GM12874 (cell line): ENCODE data around the gene NPBWR2.

Experiments used
- TF ChIP-seq, protein P1 (sequence below): IDR thresholded peaks from 2 replicates; pipeline ENCODE4 v1.5.1; 2011; ENCODE audit warnings: low read depth, mild to moderate bottlenecking, control low read depth, low read length, moderate library complexity; ENCODE audit not compliant: insufficient read depth

The NPBWR2 gene

DNA sequence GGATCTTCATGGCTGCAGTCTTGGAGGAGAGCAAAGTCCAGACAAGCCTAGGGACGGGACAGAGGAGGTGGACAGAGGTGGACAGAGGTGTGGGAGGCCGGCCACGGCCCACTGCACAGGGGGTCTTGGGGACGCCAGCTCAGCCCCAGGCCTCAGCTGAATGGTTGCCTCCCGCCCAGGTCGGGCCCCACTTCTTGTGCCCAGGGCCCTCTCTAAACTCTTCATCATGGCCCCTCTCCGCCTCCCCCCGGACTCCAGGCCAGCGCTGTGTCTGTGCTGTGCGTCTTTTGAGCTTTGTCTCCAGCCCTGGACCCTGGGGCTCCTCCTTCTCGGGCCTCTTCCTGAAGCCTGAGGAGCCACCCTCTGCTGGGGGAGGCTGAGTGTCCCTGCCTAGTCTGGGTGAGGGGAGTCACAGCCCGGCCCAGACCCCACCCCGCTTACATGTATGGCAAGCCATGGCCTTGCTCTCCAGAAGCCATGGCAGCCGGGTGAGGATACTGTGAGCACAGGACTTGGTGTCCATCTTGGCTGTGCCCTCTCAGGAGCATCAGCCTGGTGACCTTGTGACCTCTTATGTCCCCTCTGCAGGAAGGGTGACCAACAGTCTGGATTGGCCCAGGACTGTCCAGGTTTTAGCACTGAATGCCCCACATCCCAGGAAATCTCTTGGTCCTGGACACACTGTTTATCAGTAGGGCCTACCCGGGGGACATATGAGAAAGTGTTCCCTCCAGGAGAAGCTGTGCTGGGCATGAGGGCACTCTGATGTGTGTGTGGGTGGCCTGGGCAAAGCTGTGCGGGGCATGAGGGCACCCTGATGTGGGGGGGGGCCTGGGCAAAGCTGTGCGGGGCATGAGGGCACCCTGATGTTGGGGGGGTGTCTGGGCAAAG is 9.4 kb upstream of the NPBWR2 start:
- TF ChIP-seq, protein P1, sequence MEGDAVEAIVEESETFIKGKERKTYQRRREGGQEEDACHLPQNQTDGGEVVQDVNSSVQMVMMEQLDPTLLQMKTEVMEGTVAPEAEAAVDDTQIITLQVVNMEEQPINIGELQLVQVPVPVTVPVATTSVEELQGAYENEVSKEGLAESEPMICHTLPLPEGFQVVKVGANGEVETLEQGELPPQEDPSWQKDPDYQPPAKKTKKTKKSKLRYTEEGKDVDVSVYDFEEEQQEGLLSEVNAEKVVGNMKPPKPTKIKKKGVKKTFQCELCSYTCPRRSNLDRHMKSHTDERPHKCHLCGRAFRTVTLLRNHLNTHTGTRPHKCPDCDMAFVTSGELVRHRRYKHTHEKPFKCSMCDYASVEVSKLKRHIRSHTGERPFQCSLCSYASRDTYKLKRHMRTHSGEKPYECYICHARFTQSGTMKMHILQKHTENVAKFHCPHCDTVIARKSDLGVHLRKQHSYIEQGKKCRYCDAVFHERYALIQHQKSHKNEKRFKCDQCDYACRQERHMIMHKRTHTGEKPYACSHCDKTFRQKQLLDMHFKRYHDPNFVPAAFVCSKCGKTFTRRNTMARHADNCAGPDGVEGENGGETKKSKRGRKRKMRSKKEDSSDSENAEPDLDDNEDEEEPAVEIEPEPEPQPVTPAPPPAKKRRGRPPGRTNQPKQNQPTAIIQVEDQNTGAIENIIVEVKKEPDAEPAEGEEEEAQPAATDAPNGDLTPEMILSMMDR, result no peak

- TF ChIP-seq, protein P1, result no peak
Observed at GRCh38 chr20:64116016-64116415, 8.7 kb upstream of the NPBWR2 start.

DNA sequence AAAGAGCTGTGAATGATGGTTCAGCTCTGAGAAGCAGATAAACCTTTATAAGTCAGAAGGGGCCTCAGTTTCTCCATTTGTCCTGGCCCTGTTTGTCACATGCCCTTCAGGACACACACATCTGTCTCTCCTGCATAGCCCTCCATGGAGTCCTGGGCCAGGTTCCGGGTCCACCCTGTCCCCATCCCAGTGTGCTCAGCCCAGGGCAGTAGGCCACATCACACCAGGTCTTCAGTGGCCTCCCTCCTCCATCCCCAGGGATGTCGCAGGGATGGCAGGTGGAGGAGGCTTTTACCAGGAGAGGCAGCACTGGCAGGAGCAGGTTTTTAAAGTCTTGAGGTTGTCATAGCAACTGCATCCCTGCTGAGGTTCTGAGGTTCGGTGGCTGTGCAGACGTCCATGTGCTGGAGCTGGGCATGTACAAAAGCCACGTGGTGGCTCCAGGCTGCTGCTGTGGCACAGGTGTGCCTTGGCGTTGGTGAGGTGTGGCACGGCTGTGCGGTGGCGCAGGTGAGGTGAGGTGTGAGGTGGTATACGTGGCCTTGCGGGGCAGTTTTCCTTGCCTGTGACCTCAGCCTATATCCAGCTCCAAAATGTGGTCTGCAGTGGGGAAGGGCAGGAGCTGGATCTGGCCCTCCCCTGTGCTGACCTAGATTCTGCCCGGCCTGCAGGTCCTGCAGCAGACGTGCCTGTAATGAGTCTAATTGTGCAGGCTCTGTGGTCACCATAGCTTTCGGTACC is 8.0 kb upstream of the NPBWR2 start:
- TF ChIP-seq, protein P1, result no peak

DNA sequence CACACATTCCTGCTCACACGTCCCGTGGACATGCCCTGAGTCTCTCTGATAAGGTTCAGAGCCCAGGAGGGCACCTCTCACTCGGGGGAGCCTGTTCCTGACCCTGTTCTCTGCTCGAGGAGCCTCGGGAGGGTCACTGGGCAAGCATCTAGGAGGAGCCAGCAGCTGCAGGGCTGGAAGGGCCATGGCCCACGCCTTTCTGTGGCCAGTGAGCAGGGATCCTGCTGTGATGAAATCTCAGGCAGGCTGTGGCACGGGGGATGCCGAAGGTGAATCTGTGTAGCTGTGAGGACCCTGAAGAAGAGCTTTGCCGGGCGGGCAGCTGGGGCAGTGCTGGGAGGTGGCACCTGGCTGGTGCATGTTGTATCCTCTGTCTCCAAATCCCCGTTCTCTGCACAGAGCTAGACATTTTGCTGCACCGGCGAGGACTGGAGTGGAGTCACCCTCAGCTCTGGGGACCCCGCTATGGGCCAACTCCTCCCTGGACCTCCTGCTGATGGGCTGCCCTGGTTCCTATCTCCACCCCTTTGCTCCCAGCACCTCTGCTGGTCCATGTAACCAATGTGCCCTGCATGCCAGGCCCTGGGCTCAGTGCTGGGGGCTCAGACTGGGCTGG is 7.1 kb upstream of the NPBWR2 start:
- TF ChIP-seq, protein P1, result no peak

- TF ChIP-seq, protein P1, result no peak
Observed at GRCh38 chr20:64113796-64114355, 6.5 kb upstream of the NPBWR2 start.

GRCh38 chr20:64113444-64113775 is 6.0 kb upstream of the NPBWR2 start:
- TF ChIP-seq, protein P1, result no peak
